K562 treated with DMSO at 1 percent for 4 hours (cell line): ENCODE measurements around the gene HS6ST3. TPM values are rescaled to one million over a fixed set of nuclear protein-coding genes. Genes with fewer than 3 reads are reported as not detected.

Source experiments
- total RNA-seq: library from RNA; unstranded; fragments of 300-600 nt; gene quantifications from 2 replicates; pipeline ENCODE4 v1.2.3, GENCODE V29; 2022; ENCODE audit not compliant: insufficient read depth

HS6ST3 gene
- not detected in 2 replicates for total RNA-seq

GRCh38 chr13:96089749-96090239 is at the start of gene HS6ST3:
Gene HS6ST3 (plus strand): TSS chr13:96090107.

DNA sequence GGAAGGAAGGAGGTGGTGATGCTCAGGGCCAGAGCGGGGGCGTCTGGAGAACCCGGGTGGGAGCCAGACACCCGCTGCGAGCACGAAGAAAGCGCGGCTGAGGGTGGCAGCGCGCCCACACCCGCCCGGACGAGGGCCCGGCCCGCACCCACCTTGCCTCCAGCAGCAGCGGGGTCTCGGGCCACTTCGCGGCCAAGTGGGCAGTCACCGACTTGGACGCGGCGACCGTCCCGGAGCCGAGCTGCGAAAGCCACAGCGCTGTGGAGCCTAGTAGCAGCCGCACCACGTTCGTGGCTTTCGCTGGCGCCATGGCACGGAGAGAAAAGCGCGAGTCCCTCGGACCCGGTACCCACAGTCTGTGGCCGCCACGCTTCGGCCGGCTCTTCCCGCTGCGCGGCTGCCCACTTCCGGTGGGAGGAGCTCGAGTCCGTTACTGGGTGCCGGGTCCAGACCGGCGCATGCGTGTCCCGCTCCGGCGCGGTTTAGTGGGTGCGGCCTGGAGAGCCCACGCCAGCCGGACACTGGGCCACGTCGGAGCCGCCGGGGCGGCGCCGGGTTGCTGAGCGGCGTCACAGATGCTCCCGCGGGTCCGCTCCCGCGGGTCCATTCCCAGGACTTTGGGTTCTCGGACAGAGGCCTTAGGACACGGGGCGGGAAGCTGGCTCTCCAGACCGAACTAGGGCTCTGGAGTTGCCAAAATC is 36.8 kb upstream of the HS6ST3 start, which contains the start of gene UGGT2:
TSS of gene UGGT2 (minus strand) at position 399 of the 701 bp plus-strand sequence. CDS start at position 310, 89 bp downstream.

Other genes with a start within 250 kb of the HS6ST3 start
- 6.7 and 8.7 TPM in 2 replicates for gene UGGT2, start 36.7 kb upstream of the HS6ST3 start, total RNA-seq